Nephron progenitor cell (in vitro differentiated cells): ENCODE data around the gene NIFK.
A peak's percentile ranks its signal among the peaks of the same experiment; 100 is the strongest.
"Not testable (repeated sequence)": the region's sequence is repeated elsewhere in the genome, so short reads cannot be mapped to it uniquely, and the experiment has no call there.

ENCODE experiments used
- DNase-seq: peaks from one replicate; pipeline ENCODE4 v3.0.0; 2021
- H3K27ac Mint-ChIP-seq: 2 replicates; pipeline ENCODE4 v1.8.0; 2021; ENCODE audit warnings: mild to moderate bottlenecking, moderate library complexity, mixed read lengths
- H3K27me3 Mint-ChIP-seq: 2 replicates; pipeline ENCODE4 v1.8.0; 2021; ENCODE audit warnings: mild to moderate bottlenecking, low read depth, mixed read lengths; ENCODE audit not compliant: poor library complexity
- H3K36me3 Mint-ChIP-seq: 2 replicates; pipeline ENCODE4 v1.8.0; 2021; ENCODE audit warnings: low read depth, mixed read lengths
- H3K4me1 Mint-ChIP-seq: 2 replicates; pipeline ENCODE4 v1.8.0; 2021; ENCODE audit warnings: mixed read lengths
- H3K4me3 Mint-ChIP-seq: 2 replicates; pipeline ENCODE4 v1.8.0; 2021; ENCODE audit warnings: mild to moderate bottlenecking, moderate library complexity, mixed read lengths
- H3K9me3 Mint-ChIP-seq: 2 replicates; pipeline ENCODE4 v1.8.0; 2021; ENCODE audit warnings: mild to moderate bottlenecking, moderate library complexity, mixed read lengths
- TF ChIP-seq, protein P1 (sequence below): fragments of 200-600 bp; sonication (generic); IDR thresholded peaks from 2 replicates; pipeline ENCODE4 v1.5.0; 2021; ENCODE audit warnings: antibody characterized with exemption

Gene NIFK

DNA sequence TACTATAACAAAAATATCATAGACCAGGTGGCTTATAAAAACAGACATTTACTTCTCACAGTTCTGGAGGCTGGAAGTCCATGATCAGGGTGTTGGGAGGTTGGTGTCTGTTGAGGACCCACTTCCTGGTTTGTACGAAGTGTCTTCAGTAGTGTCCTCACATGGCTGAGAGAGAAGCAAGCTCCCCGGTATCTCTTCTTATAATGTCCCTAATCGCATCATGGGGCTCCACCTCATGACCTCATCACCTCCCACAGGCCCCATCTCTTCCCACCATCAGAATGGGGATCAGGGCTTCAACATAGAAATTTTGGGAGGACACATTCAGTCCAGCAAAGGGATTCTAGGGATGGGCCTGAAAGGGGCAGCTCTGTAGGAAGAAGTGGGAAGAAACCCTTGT, 4.8 kb upstream of the NIFK start:
- Mint-ChIP-seq H3K4me3 (no peak overlapping the region), H3K36me3 (no peaks in the 10 kb centered on the region), H3K4me1 (no peaks in the 10 kb centered on the region), H3K27me3 (peaks cover 25% of the 10 kb centered on the region), H3K27ac (no peak overlapping the region), H3K9me3 (peaks cover 7% of the 10 kb centered on the region)
- DNase-seq, result no peak
- TF ChIP-seq, protein P1, sequence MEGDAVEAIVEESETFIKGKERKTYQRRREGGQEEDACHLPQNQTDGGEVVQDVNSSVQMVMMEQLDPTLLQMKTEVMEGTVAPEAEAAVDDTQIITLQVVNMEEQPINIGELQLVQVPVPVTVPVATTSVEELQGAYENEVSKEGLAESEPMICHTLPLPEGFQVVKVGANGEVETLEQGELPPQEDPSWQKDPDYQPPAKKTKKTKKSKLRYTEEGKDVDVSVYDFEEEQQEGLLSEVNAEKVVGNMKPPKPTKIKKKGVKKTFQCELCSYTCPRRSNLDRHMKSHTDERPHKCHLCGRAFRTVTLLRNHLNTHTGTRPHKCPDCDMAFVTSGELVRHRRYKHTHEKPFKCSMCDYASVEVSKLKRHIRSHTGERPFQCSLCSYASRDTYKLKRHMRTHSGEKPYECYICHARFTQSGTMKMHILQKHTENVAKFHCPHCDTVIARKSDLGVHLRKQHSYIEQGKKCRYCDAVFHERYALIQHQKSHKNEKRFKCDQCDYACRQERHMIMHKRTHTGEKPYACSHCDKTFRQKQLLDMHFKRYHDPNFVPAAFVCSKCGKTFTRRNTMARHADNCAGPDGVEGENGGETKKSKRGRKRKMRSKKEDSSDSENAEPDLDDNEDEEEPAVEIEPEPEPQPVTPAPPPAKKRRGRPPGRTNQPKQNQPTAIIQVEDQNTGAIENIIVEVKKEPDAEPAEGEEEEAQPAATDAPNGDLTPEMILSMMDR, result no peak

DNA sequence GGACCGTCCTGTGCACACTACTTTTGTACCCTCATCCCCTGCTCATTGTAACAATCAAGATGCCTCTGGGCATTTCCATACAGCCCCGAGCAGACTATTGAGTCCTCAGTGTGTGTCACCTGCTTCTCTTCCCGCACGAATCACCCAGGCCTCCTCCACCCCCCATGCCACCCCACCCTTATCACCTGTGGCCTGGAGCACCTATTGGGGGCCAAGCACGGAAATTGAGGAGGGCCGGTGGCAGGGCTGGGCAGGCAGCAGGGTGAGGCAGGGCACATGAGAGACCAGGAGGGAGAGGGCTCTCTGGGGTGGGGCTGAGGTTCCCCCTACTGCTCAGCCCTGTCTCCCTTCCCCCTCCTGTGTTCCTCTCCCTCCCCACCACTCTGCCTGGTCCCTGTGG, 4.3 kb upstream of the NIFK start:
- TF ChIP-seq, protein P1, result no peak
- no peak overlapping the region for H3K4me3 Mint-ChIP-seq
- H3K36me3 Mint-ChIP-seq, result no peaks in the 10 kb centered on the region
- H3K27me3 Mint-ChIP-seq, result peaks cover 25% of the 10 kb centered on the region
- H3K27ac Mint-ChIP-seq, result no peak overlapping the region
- peaks cover 7% of the 10 kb centered on the region for H3K9me3 Mint-ChIP-seq
- H3K4me1 Mint-ChIP-seq, result peaks cover 2% of the 10 kb centered on the region
- DNase-seq, result no peak

DNA sequence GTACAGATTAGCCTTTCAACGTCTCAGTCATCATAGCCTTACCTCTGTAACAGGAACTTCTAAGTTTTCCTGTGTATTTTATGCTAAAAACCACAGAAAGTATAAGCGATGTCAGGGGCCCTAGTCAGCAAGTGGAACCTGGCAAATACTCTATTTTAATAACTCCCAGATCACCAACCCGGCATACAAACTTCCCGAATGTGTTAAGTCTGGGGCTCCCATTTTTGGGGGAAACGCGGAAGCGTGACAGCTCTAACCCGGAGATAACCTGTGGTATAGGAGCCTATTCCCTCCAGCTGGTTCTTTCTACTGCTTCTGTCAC, 574 bp downstream of the NIFK start:
- TF ChIP-seq, protein P1, result no peak
- Mint-ChIP-seq H3K9me3 (no peaks in the 10 kb centered on the region), H3K4me1 (peaks cover 26% of the 10 kb centered on the region), H3K4me3 (peak overlapping the region; percentile 99), H3K36me3 (peaks cover 28% of the 10 kb centered on the region), H3K27me3 (peaks cover 25% of the 10 kb centered on the region), H3K27ac (peak overlapping the region; percentile 96)
- DNase-seq, result no peak

DNA sequence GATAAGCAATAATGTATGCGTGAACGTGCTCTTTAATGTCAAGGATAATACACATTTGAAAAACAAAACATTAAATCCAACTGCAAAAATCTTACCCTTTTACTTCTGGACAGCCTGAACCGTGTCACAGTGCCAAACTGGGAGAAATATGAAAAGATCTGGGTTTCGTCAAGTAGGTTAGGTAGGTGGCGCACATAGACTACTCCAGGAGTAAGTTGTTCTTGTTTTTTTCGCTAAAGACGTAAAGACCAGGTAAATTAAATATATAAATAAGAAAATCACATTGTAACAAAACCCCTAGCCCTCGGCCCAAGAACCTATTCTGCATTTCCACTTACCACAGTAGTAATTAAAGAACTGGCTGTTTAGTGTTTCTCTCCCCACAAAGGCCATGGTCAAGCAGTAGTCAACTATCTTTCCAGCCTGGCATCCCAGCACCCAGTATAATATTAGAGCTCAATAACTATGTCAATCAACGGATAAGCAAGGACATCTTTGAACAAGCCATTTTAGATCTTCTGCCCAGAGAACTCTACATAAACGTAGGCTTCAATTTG, 1.1 kb downstream of the NIFK start:
- TF ChIP-seq, protein P1, result no peak
- H3K27ac Mint-ChIP-seq, result no peak overlapping the region
- no peak for DNase-seq

DNA sequence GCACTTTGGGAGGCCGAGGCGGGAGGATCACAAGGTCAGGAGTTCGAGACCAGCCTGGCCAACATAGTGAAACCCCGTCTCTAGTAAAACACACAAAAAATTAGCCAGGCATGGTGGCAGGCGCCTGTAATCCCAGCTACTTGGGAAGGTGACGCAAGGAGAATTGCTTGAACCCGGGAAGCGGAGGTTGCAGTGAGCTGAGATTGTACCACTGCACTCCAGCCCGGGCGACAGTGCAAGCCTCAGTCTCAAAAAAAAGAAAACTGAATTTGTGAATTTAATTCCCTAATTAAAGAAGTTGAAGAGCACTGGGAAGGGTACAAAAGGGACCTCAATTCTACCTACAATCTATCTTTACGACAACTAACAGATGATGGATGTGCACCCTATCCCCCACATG, 2.1 kb downstream of the NIFK start:
- Mint-ChIP-seq H3K4me1 (peaks cover 26% of the 10 kb centered on the region), H3K36me3 (peaks cover 40% of the 10 kb centered on the region), H3K4me3 (peak overlapping the region; percentile 99), H3K27me3 (peaks cover 16% of the 10 kb centered on the region)
- H3K9me3 Mint-ChIP-seq, H3K27ac Mint-ChIP-seq, DNase-seq: not testable (repeated sequence)

More for the DNA sequence above, 1.1 kb downstream of the NIFK start:
- no peaks in the 10 kb centered on the region for H3K9me3 Mint-ChIP-seq
- peaks cover 33% of the 10 kb centered on the region for H3K36me3 Mint-ChIP-seq
- peaks cover 22% of the 10 kb centered on the region for H3K27me3 Mint-ChIP-seq
- peaks cover 26% of the 10 kb centered on the region for H3K4me1 Mint-ChIP-seq
- peak overlapping the region; percentile 99 for H3K4me3 Mint-ChIP-seq

DNA sequence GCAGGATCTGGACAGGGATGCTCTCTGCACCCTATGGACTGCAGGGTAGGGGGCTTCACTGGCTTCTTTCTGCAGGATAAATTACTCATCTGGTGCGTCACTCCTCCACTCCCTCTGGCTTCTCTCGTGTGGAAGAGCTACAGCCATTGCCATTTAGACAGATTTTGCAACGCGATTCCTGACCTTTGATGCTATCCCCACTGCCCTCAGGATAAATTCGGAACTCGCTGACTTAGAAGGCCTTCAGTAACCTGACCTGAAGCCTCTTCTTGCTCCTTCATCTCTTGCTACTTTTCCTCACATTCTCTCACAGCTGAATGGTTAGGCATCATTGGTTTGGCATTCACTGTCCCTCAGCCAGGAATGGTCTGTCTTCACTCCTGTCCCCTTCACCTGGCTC, 5.3 kb downstream of the NIFK start:
- Mint-ChIP-seq H3K27ac (peak overlapping the region; percentile 46), H3K9me3 (no peaks in the 10 kb centered on the region), H3K4me1 (peaks cover 26% of the 10 kb centered on the region), H3K4me3 (no peak overlapping the region), H3K27me3 (no peaks in the 10 kb centered on the region), H3K36me3 (peaks cover 69% of the 10 kb centered on the region)
- TF ChIP-seq, protein P1, result no peak
- no peak for DNase-seq
